Neuronal stem cell (in vitro differentiated cells): ENCODE results near the gene ERICH2.

Source experiments
- DNase-seq: peaks from one replicate; pipeline ENCODE4 v3.0.0-alpha.2; 2013; ENCODE audit warnings: low spot score
- H2AFZ ChIP-seq: one replicate; pipeline ENCODE4 v1.6.1; 2013; ENCODE audit warnings: mild to moderate bottlenecking, low read length, inconsistent platforms
- H2AK5ac ChIP-seq: 2 replicates; pipeline ENCODE4 v1.6.1; 2013; ENCODE audit warnings: low read depth, mild to moderate bottlenecking, inconsistent platforms, low read length, moderate library complexity, mixed read lengths
- H2BK120ac ChIP-seq: 2 replicates; pipeline ENCODE4 v1.6.1; 2013; ENCODE audit warnings: low read depth, mild to moderate bottlenecking, inconsistent platforms, low read length, moderate library complexity, mixed read lengths
- H2BK12ac ChIP-seq: one replicate; pipeline ENCODE4 v1.6.1; 2013; ENCODE audit warnings: low read length, inconsistent platforms
- H2BK15ac ChIP-seq: 2 replicates; pipeline ENCODE4 v1.6.1; 2013; ENCODE audit warnings: mild to moderate bottlenecking, low read length, inconsistent platforms, mixed read lengths
- H2BK5ac ChIP-seq: one replicate; pipeline ENCODE4 v1.6.1; 2013; ENCODE audit warnings: inconsistent platforms, mild to moderate bottlenecking, low read length, moderate library complexity
- H3K14ac ChIP-seq: one replicate; pipeline ENCODE4 v1.6.1; 2013; ENCODE audit warnings: low read length, inconsistent platforms
- H3K18ac ChIP-seq: 2 replicates; pipeline ENCODE4 v1.6.1; 2013; ENCODE audit warnings: low read length, inconsistent platforms
- H3K23ac ChIP-seq: 2 replicates; pipeline ENCODE4 v1.6.1; 2013; ENCODE audit warnings: low read depth, mild to moderate bottlenecking, mixed read lengths, low read length, inconsistent platforms; ENCODE audit not compliant: poor library complexity
- H3K27ac ChIP-seq: replicated peaks from 3 replicates; pipeline ENCODE4 v1.5.1; 2013; ENCODE audit warnings: low read length, inconsistent platforms
- H3K27me3 ChIP-seq, 3 experiments: 2 replicates each; pipeline ENCODE4 v1.6.1; 2013; ENCODE audit warnings: low read length in 3 of 3, mild to moderate bottlenecking in 2 of 3, inconsistent platforms in 1 of 3, low read depth in 1 of 3, mixed read lengths in 1 of 3, moderate library complexity in 1 of 3; ENCODE audit not compliant: control insufficient read depth in 3 of 3, insufficient read depth in 3 of 3
- H3K36me3 ChIP-seq, 2 donors: replicated peaks in 1 of 2; 2 replicates each; pipeline ENCODE4 v1.6.1; 2013; ENCODE audit warnings: low read length in 2 of 2; ENCODE audit not compliant: control insufficient read depth in 2 of 2, insufficient read depth in 2 of 2
- H3K4ac ChIP-seq: 2 replicates; pipeline ENCODE4 v1.6.1; 2013; ENCODE audit warnings: inconsistent platforms, mild to moderate bottlenecking, low read length, moderate library complexity
- H3K4me1 ChIP-seq, 2 donors: 1 replicate in 1 of 2; 2 replicates in 1 of 2; pipeline ENCODE4 v1.6.1; 2013; ENCODE audit warnings: low read length in 2 of 2, low read depth in 1 of 2; ENCODE audit not compliant: control insufficient read depth in 2 of 2, insufficient read depth in 1 of 2
- H3K4me2 ChIP-seq: one replicate; pipeline ENCODE4 v1.6.1; 2013; ENCODE audit warnings: mild to moderate bottlenecking, low read length, inconsistent platforms; ENCODE audit not compliant: insufficient read depth, poor library complexity, severe bottlenecking
- H3K4me3 ChIP-seq, 2 donors: 2 replicates each; pipeline ENCODE4 v1.5.1; 2013; ENCODE audit warnings: low read length in 2 of 2, mild to moderate bottlenecking in 2 of 2, inconsistent platforms in 1 of 2, moderate library complexity in 1 of 2
- H3K79me1 ChIP-seq: one replicate; pipeline ENCODE4 v1.6.1; 2013; ENCODE audit warnings: low read depth, mild to moderate bottlenecking, inconsistent platforms, low read length, moderate library complexity
- H3K9ac ChIP-seq: one replicate; pipeline ENCODE4 v1.6.1; 2013; ENCODE audit warnings: mild to moderate bottlenecking, low read depth, low read length, inconsistent platforms; ENCODE audit not compliant: poor library complexity
- H3K9me3 ChIP-seq, 2 donors: replicated peaks in 1 of 2; 2 replicates each; pipeline versions ENCODE3 to v1.6.1; 2013; ENCODE audit warnings: low read length in 2 of 2, mild to moderate bottlenecking in 2 of 2, inconsistent platforms in 1 of 2, low read depth in 1 of 2, mixed read lengths in 1 of 2, moderate library complexity in 1 of 2; ENCODE audit not compliant: control insufficient read depth in 2 of 2, insufficient read depth in 1 of 2
- H4K8ac ChIP-seq: one replicate; pipeline ENCODE4 v1.6.1; 2013; ENCODE audit warnings: low read depth, mild to moderate bottlenecking, inconsistent platforms, low read length, moderate library complexity
- H4K91ac ChIP-seq: one replicate; pipeline ENCODE4 v1.6.1; 2013; ENCODE audit warnings: low read length, low read depth, mild to moderate bottlenecking, inconsistent platforms; ENCODE audit not compliant: poor library complexity
- WGBS, 2 donors: extraction: QIAGEN DNeasy Blood & Tissue Kit; methylation state at CpG; one replicate each; pipeline ENCODE4 v1.1.7; 2013; ENCODE audit warnings: missing lambda C conversion rate in 2 of 2, mixed read lengths in 1 of 2; ENCODE audit not compliant: insufficient read length in 2 of 2, insufficient replicate concordance in 1 of 2; ENCODE audit errors: extremely low coverage in 2 of 2; 5-methylcytosine and 5-hydroxymethylcytosine counted together

Gene ERICH2

GRCh38 chr2:170831115-170831514 is 60.9 kb downstream of the ERICH2 start:
- Histone ChIP-seq H4K8ac (no peak overlapping the region), H3K18ac (no peak overlapping the region), H3K4me3 (peak overlapping the region in 1 of 2 donors; percentile 3), H2BK5ac (no peak overlapping the region), H2AFZ (no peak overlapping the region), H2BK15ac (no peak overlapping the region), H3K9me3 (peaks cover 0 to 1% of the 10 kb centered on the region in 2 donors), H3K23ac (no peak overlapping the region), H2BK120ac (no peak overlapping the region), H3K14ac (no peak overlapping the region), H3K79me1 (no peaks in the 10 kb centered on the region), H4K91ac (no peak overlapping the region), H3K4ac (no peak overlapping the region), H3K9ac (no peak overlapping the region), H2AK5ac (no peak overlapping the region), H3K27me3 (peaks cover 0 to 24% (median 6%) of the 10 kb centered on the region in 3 experiments), H3K4me1 (no peaks in the 10 kb centered on the region), H3K36me3 (no peaks in the 10 kb centered on the region), H3K4me2 (no peak overlapping the region), H3K27ac (no peak overlapping the region), H2BK12ac (no peak overlapping the region)
- no CpG with 5 or more reads among the region's 4 CpGs for WGBS, 2 donors
- DNase-seq: no peak

- H3K18ac ChIP-seq: no peak overlapping the region
- no peak overlapping the region for H4K8ac ChIP-seq
- H3K9ac ChIP-seq: no peak overlapping the region
- no peaks in the 10 kb centered on the region for H3K36me3 ChIP-seq
- no peak overlapping the region for H3K27ac ChIP-seq
- H3K4me1 ChIP-seq: no peaks in the 10 kb centered on the region
- H3K23ac ChIP-seq: no peak overlapping the region
- no peaks in the 10 kb centered on the region for H3K9me3 ChIP-seq
- H3K4ac ChIP-seq: no peak overlapping the region
- H3K27me3 ChIP-seq: peaks cover 0 to 9% (median 0%) of the 10 kb centered on the region in 3 experiments
- H2BK5ac ChIP-seq: no peak overlapping the region
- no peaks in the 10 kb centered on the region for H3K79me1 ChIP-seq
- DNase-seq: no peak
- no peak overlapping the region for H4K91ac ChIP-seq
- H2BK120ac ChIP-seq: no peak overlapping the region
- H3K4me3 ChIP-seq: no peak overlapping the region
- H2AFZ ChIP-seq: no peak overlapping the region
- H3K4me2 ChIP-seq: no peak overlapping the region
- H2BK12ac ChIP-seq: no peak overlapping the region
- H2BK15ac ChIP-seq: no peak overlapping the region
- H3K14ac ChIP-seq: no peak overlapping the region
- H2AK5ac ChIP-seq: no peak overlapping the region
- WGBS, 2 donors: no CpG with 5 or more reads among the region's 5 CpGs
Observed at GRCh38 chr2:170836027-170836426, 65.8 kb downstream of the ERICH2 start.

- H4K91ac ChIP-seq: no peak overlapping the region
- no peaks in the 10 kb centered on the region for H3K9me3 ChIP-seq
- no peak overlapping the region for H3K9ac ChIP-seq
- no peak overlapping the region for H2BK12ac ChIP-seq
- H3K4me3 ChIP-seq: no peak overlapping the region
- H3K23ac ChIP-seq: no peak overlapping the region
- H3K4me2 ChIP-seq: no peak overlapping the region
- no peaks in the 10 kb centered on the region for H3K4me1 ChIP-seq
- H2AFZ ChIP-seq: no peak overlapping the region
- H3K4ac ChIP-seq: no peak overlapping the region
- no CpG with 5 or more reads among the region's 4 CpGs for WGBS, 2 donors
- no peaks in the 10 kb centered on the region for H3K79me1 ChIP-seq
- H2BK5ac ChIP-seq: no peak overlapping the region
- no peak overlapping the region for H3K14ac ChIP-seq
- H4K8ac ChIP-seq: no peak overlapping the region
- no peak overlapping the region for H2BK120ac ChIP-seq
- no peak overlapping the region for H2AK5ac ChIP-seq
- H2BK15ac ChIP-seq: no peak overlapping the region
- H3K18ac ChIP-seq: no peak overlapping the region
- no peaks in the 10 kb centered on the region for H3K36me3 ChIP-seq
- peaks cover 0 to 8% (median 0%) of the 10 kb centered on the region in 3 experiments for H3K27me3 ChIP-seq
- no peak for DNase-seq
- no peak overlapping the region for H3K27ac ChIP-seq
Observed at GRCh38 chr2:170840717-170841210, 70.6 kb downstream of the ERICH2 start.

GRCh38 chr2:170842785-170843184 is 72.6 kb downstream of the ERICH2 start:
- no peak overlapping the region for H3K18ac ChIP-seq
- no peak overlapping the region for H2BK15ac ChIP-seq
- H3K14ac ChIP-seq: no peak overlapping the region
- H2AK5ac ChIP-seq: no peak overlapping the region
- no peaks in the 10 kb centered on the region for H3K9me3 ChIP-seq
- no peak overlapping the region for H3K23ac ChIP-seq
- no peaks in the 10 kb centered on the region for H3K27me3 ChIP-seq
- H2BK5ac ChIP-seq: no peak overlapping the region
- H3K4me1 ChIP-seq: no peaks in the 10 kb centered on the region
- no peak overlapping the region for H4K91ac ChIP-seq
- no peak overlapping the region for H2BK120ac ChIP-seq
- H3K4ac ChIP-seq: no peak overlapping the region
- H2BK12ac ChIP-seq: no peak overlapping the region
- no peak overlapping the region for H2AFZ ChIP-seq
- no peak overlapping the region for H3K4me3 ChIP-seq
- WGBS, 2 donors: no CpG with 5 or more reads among the region's 2 CpGs
- no peak overlapping the region for H4K8ac ChIP-seq
- H3K27ac ChIP-seq: no peak overlapping the region
- no peak overlapping the region for H3K9ac ChIP-seq
- no peaks in the 10 kb centered on the region for H3K79me1 ChIP-seq
- DNase-seq: no peak
- no peaks in the 10 kb centered on the region for H3K36me3 ChIP-seq
- no peak overlapping the region for H3K4me2 ChIP-seq
